HCT116 (cell line): Measurements from ENCODE around the gene RNF39. TPM values are rescaled to one million over a fixed set of nuclear protein-coding genes. Genes with fewer than 3 reads are reported as not detected.

Experiments used
- ATAC-seq: fragments of 200-7000 bp; cut with Tn5 transposase; 2 replicates; pipeline ENCODE4 v1.9.1; 2020; ENCODE audit warnings: mild to moderate bottlenecking, moderate library complexity
- BruUV-seq: library from RNA; stranded (reverse); fragments of 400-500 nt; replicated peaks from 2 replicates; lab custom pipeline; 2021; lab: Mats Ljungman, UMichigan
- CTCF ChIA-PET: fragments of 300-600 bp; sonication (Branson Sonifier 250); formaldehyde crosslinking; loops from one replicate; lab custom pipeline; 2021; ENCODE audit warnings: antibody characterized with exemption; lab: Charles Lee
- POLR2A ChIA-PET: fragments of 300-600, 350-600 bp; sonication (Branson Sonifier 250); formaldehyde crosslinking; loops from one replicate; lab custom pipeline; 2021; ENCODE audit warnings: antibody characterized with exemption; lab: Charles Lee
- RAD21 ChIA-PET, 2 experiments: fragments of 300-600 bp; sonication (Branson Sonifier 250); formaldehyde crosslinking; loops; one replicate each; lab custom pipeline; 2023; ENCODE audit warnings: low total read pairs in 2 of 2; ENCODE audit not compliant: uncharacterized antibody in 2 of 2, unreplicated experiment in 2 of 2, low non-redundant PET in 1 of 2; lab: Charles Lee
- DNase-seq: peaks from one replicate; pipeline ENCODE4 v3.0.0-alpha.2; 2010; ENCODE audit warnings: low read depth, low spot score
- H2AFZ ChIP-seq: fragments of 200-600 bp; shearing (Covaris generic), sonication (generic); 2 replicates; pipeline ENCODE4 v1.6.1; 2017; ENCODE audit warnings: low read depth, mixed run types, mixed read lengths, antibody characterized with exemption, low read length; ENCODE audit not compliant: poor library complexity, severe bottlenecking
- H3K27ac ChIP-seq: 2 replicates; pipeline ENCODE4 v1.5.1; 2012; ENCODE audit warnings: low read depth, low read length
- H3K27me3 ChIP-seq: fragments of 200-600 bp; sonication (generic); 2 replicates; pipeline ENCODE4 v1.6.1; 2016; ENCODE audit warnings: mixed run types, low read length, mixed read lengths; ENCODE audit not compliant: insufficient read depth
- H3K36me3 ChIP-seq, 2 experiments: fragments of 200-500 bp in 1 of 2; fragments of 200-600 bp in 1 of 2; sonication (Bioruptor generic) in 1 of 2; sonication (generic) in 1 of 2; 2 replicates each; pipeline versions ENCODE4 v1.5.1 to v1.6.1; 2014 to 2016; ENCODE audit warnings: low read length in 2 of 2, inconsistent platforms in 1 of 2, mixed read lengths in 1 of 2, mixed run types in 1 of 2; ENCODE audit not compliant: insufficient read depth in 2 of 2, control insufficient read depth in 1 of 2
- H3K4me1 ChIP-seq, 2 experiments: fragments of 200-600 bp in 1 of 2; sonication (generic) in 1 of 2; 2 replicates each; pipeline versions ENCODE4 v1.5.1 to v1.6.1; 2012 to 2017; ENCODE audit warnings: low read length in 2 of 2, inconsistent platforms in 1 of 2, mild to moderate bottlenecking in 1 of 2, mixed read lengths in 1 of 2, mixed run types in 1 of 2, moderate library complexity in 1 of 2; ENCODE audit not compliant: insufficient read depth in 2 of 2, control insufficient read depth in 1 of 2
- H3K4me2 ChIP-seq: fragments of 200-600 bp; sonication (generic); 2 replicates; pipeline ENCODE4 v1.6.1; 2017; ENCODE audit warnings: mixed run types, low read length, mixed read lengths
- H3K4me3 ChIP-seq, 2 experiments: fragments of 200-600 bp in 1 of 2; sonication (generic) in 1 of 2; replicated peaks in 1 of 2; 2 replicates each; pipeline ENCODE4 v1.5.1; 2011 to 2016; ENCODE audit warnings: low read length in 2 of 2, control low read depth in 1 of 2, low read depth in 1 of 2, mild to moderate bottlenecking in 1 of 2, mixed read lengths in 1 of 2, mixed run types in 1 of 2
- H3K79me2 ChIP-seq: fragments of 200-600 bp; sonication (generic); 2 replicates; pipeline ENCODE4 v1.6.1; 2017; ENCODE audit warnings: mild to moderate bottlenecking, mixed run types, low read length, moderate library complexity, mixed read lengths; ENCODE audit not compliant: insufficient read depth
- H3K9ac ChIP-seq: fragments of 200-600 bp; sonication (generic); 2 replicates; pipeline ENCODE4 v1.6.1; 2016; ENCODE audit warnings: low read length, mixed read lengths
- H3K9me2 ChIP-seq: fragments of 200-600 bp; sonication (generic), shearing (Covaris generic); 2 replicates; pipeline ENCODE4 v1.6.1; 2017; ENCODE audit warnings: mixed run types, mild to moderate bottlenecking, moderate library complexity; ENCODE audit not compliant: insufficient read depth
- H3K9me3 ChIP-seq, 2 experiments: fragments of 200-500 bp in 1 of 2; fragments of 200-600 bp in 1 of 2; sonication (Bioruptor generic) in 1 of 2; sonication (generic) in 1 of 2; 2 replicates each; pipeline ENCODE4 v1.6.1; 2014 to 2017; ENCODE audit warnings: low read length in 2 of 2, mixed read lengths in 2 of 2, inconsistent platforms in 1 of 2, low read depth in 1 of 2, mild to moderate bottlenecking in 1 of 2, mixed run types in 1 of 2, moderate library complexity in 1 of 2; ENCODE audit not compliant: control insufficient read depth in 1 of 2, insufficient read depth in 1 of 2
- H4K20me1 ChIP-seq: fragments of 200-600 bp; sonication (generic), shearing (Covaris generic); 2 replicates; pipeline ENCODE4 v1.6.1; 2017; ENCODE audit warnings: mixed run types, mild to moderate bottlenecking, moderate library complexity; ENCODE audit not compliant: insufficient read depth
- CBX3 ChIP-seq: IDR thresholded peaks from 2 replicates; pipeline ENCODE4 v1.6.1; 2012; ENCODE audit warnings: low read depth
- EZH2phosphoT487 ChIP-seq: fragments of 200-600 bp; IDR thresholded peaks from 2 replicates; pipeline ENCODE4 v1.6.1; 2018; ENCODE audit warnings: antibody characterized with exemption, borderline replicate concordance
- FOSL1 ChIP-seq: IDR thresholded peaks from 2 replicates; pipeline ENCODE4 v1.6.1; 2012; ENCODE audit warnings: low read depth
- JUND ChIP-seq: IDR thresholded peaks from 2 replicates; pipeline ENCODE4 v1.6.1; 2012
- POLR2AphosphoS5 ChIP-seq: IDR thresholded peaks from 2 replicates; pipeline ENCODE4 v1.6.1; 2011; ENCODE audit warnings: mild to moderate bottlenecking, low read depth, low read length, moderate library complexity
- RAD21 ChIP-seq: IDR thresholded peaks from 2 replicates; pipeline ENCODE4 v1.6.1; 2012; ENCODE audit warnings: low read depth, mild to moderate bottlenecking
- SP1 ChIP-seq: IDR thresholded peaks from 2 replicates; pipeline ENCODE4 v1.6.1; 2012; ENCODE audit warnings: low read depth
- SRF ChIP-seq: IDR thresholded peaks from 2 replicates; pipeline ENCODE4 v1.6.1; 2012; ENCODE audit warnings: low read depth
- ZFX ChIP-seq: fragments of 450-650 bp; IDR thresholded peaks from 2 replicates; pipeline ENCODE4 v1.6.1; 2017
- intact Hi-C: fragments of 100-400 bp; cut with micrococcal nuclease; formaldehyde crosslinking; loops from 2 replicates; pipeline ENCODE4 v1.10.0; 2022
- total RNA-seq: library from RNA; stranded (reverse); gene quantifications from one replicate; pipeline ENCODE4 v1.2.1, GENCODE V29; 2021; ENCODE audit not compliant: unreplicated experiment
- TF ChIP-seq, protein P1 (sequence below), 3 experiments: fragments of 200-600 bp in 1 of 3; sonication (generic) in 1 of 3; IDR thresholded peaks in 2 of 3; conservative IDR thresholded peaks in 1 of 3; 2 replicates each; pipeline ENCODE4 v1.5.1; 2012 to 2017; ENCODE audit warnings: low read depth in 2 of 3, low read length in 2 of 3, antibody characterized with exemption in 1 of 3, borderline replicate concordance in 1 of 3, control low read depth in 1 of 3, mild to moderate bottlenecking in 1 of 3, mixed read lengths in 1 of 3, mixed run types in 1 of 3, moderate library complexity in 1 of 3; ENCODE audit not compliant: insufficient read depth in 1 of 3
- TF ChIP-seq, protein P2 (sequence below): IDR thresholded peaks from 2 replicates; pipeline ENCODE4 v1.6.1; 2012
- TF ChIP-seq, protein P3 (sequence below): IDR thresholded peaks from 2 replicates; pipeline ENCODE4 v1.6.1; 2012
- TF ChIP-seq, protein P4 (sequence below): IDR thresholded peaks from 2 replicates; pipeline ENCODE4 v1.6.1; 2011; ENCODE audit warnings: mild to moderate bottlenecking, low read length, moderate library complexity; ENCODE audit not compliant: insufficient replicate concordance; ENCODE audit errors: extremely low read depth

RNF39 gene
- total RNA-seq, 1 experiment from 2014 or later: 0.22 TPM

DNA sequence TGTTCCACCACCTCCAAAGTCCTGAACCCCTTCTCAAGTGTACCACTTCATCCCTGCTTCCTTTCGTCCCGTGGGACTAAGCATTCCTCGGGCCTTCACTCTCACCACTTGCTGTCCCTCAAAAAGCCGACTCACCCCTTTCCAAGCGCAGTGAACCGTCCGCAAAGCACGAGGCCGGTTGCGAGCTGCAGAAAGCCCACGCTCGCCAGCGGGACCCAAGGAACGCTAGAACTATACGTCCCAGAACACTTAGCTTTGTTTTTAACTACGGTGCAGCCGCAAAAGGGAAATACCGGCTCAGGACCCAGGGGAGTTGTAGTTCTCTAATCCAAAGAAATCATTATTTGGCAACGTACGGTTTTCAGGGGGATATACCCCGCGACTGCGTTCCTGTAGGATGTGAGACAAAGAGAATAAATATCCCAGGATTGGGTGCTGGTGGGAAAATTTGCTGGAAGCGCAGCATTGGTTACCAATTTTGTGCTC is 14.9 kb downstream of the RNF39 start:
- Histone ChIP-seq H3K4me3 (peak overlapping the region; percentile 93 to 100), H3K27ac (peak overlapping the region; percentile 62), H3K4me2 (peak overlapping the region; percentile 96), H4K20me1 (no peaks in the 10 kb centered on the region), H2AFZ (peak overlapping the region; percentile 55), H3K4me1 (peaks cover 10 to 15% of the 10 kb centered on the region in 2 experiments; a peak in 3 of 4 replicates), H3K9me3 (no peaks in the 10 kb centered on the region), H3K27me3 (no peaks in the 10 kb centered on the region), H3K9ac (peak overlapping the region; percentile 97), H3K36me3 (peaks cover 0 to 13% of the 10 kb centered on the region in 2 experiments; a peak in 3 of 4 replicates), H3K79me2 (peaks cover 41% of the 10 kb centered on the region), H3K9me2 (no peaks in the 10 kb centered on the region)
- RAD21 ChIA-PET: no interaction called here
- intact Hi-C loops: no loop called here
- TSS peak; percentile 84 for BruUV-seq
- POLR2A ChIA-PET: interaction anchor here (0.9 to 2.3 kb wide), 3 partner anchors 31 to 106 kb away, joined by 3 to 6 read pairs (median 4); no protein-coding TSS in a partner anchor
- TF ChIP-seq ZFX (no peak), RAD21 (0 out of 2 replicates have a peak, but pooled peaks have one; percentile 15)
- CTCF ChIA-PET: interaction anchor here (1.6 kb wide), 1 partner anchor 127 kb away, joined by 3 read pairs; no protein-coding TSS in a partner anchor
- ATAC-seq (peak; percentile 16), DNase-seq (no peak)

DNA sequence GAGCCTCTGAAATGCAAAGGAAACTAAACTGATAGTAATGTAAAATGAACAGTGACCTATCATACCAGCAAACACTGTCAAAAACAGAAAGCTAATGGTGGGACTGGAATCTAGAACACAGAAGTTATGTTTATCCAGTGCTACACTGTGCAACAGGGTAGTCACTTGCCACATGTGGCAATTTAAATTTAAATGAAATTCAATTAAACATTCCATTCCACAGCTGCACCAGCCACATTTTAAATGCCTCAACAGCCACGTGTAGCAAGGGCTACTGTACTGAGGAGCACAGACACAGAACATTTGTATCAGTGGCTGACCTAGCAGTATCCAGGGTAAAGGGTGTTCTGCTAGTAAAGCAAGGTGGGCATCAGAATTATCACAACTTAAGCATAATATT is 20.1 kb downstream of the RNF39 start:
- Histone ChIP-seq H2AFZ (no peak overlapping the region), H3K4me3 (no peak overlapping the region), H4K20me1 (no peaks in the 10 kb centered on the region), H3K4me2 (no peak overlapping the region), H3K36me3 (no peaks in the 10 kb centered on the region; a peak in 1 of 4 replicates), H3K79me2 (peaks cover 11% of the 10 kb centered on the region), H3K27me3 (no peaks in the 10 kb centered on the region), H3K9me3 (no peaks in the 10 kb centered on the region), H3K9ac (no peak overlapping the region), H3K27ac (no peak overlapping the region), H3K9me2 (no peaks in the 10 kb centered on the region), H3K4me1 (peaks cover 7% of the 10 kb centered on the region in 2 experiments; a peak in 3 of 4 replicates)
- CTCF ChIA-PET: no interaction called here
- no peak for ATAC-seq
- POLR2A ChIA-PET: no interaction called here
- intact Hi-C loops: no loop called here
- RAD21 ChIA-PET: no interaction called here
- no TSS peak for BruUV-seq
- DNase-seq: no peak
- TF ChIP-seq, protein P1, sequence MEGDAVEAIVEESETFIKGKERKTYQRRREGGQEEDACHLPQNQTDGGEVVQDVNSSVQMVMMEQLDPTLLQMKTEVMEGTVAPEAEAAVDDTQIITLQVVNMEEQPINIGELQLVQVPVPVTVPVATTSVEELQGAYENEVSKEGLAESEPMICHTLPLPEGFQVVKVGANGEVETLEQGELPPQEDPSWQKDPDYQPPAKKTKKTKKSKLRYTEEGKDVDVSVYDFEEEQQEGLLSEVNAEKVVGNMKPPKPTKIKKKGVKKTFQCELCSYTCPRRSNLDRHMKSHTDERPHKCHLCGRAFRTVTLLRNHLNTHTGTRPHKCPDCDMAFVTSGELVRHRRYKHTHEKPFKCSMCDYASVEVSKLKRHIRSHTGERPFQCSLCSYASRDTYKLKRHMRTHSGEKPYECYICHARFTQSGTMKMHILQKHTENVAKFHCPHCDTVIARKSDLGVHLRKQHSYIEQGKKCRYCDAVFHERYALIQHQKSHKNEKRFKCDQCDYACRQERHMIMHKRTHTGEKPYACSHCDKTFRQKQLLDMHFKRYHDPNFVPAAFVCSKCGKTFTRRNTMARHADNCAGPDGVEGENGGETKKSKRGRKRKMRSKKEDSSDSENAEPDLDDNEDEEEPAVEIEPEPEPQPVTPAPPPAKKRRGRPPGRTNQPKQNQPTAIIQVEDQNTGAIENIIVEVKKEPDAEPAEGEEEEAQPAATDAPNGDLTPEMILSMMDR (IDR thresholded peaks at IDR 0.05 in 2 of 3, conservative IDR thresholded peaks at IDR 0.05 in 1 of 3; ENCODE audit: borderline replicate concordance in 1 of 3, insufficient read depth in 1 of 3, low read depth in 2 of 3, low read length in 2 of 3): no peak
- no peak for TF ChIP-seq FOSL1
- TF ChIP-seq JUND: no peak
- no peak for TF ChIP-seq CBX3
- TF ChIP-seq, protein P2, sequence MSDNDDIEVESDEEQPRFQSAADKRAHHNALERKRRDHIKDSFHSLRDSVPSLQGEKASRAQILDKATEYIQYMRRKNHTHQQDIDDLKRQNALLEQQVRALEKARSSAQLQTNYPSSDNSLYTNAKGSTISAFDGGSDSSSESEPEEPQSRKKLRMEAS: no peak
- TF ChIP-seq, protein P3, sequence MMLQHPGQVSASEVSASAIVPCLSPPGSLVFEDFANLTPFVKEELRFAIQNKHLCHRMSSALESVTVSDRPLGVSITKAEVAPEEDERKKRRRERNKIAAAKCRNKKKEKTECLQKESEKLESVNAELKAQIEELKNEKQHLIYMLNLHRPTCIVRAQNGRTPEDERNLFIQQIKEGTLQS: no peak
- no peak for TF ChIP-seq EZH2phosphoT487
- no peak for TF ChIP-seq SRF
- TF ChIP-seq, protein P4, sequence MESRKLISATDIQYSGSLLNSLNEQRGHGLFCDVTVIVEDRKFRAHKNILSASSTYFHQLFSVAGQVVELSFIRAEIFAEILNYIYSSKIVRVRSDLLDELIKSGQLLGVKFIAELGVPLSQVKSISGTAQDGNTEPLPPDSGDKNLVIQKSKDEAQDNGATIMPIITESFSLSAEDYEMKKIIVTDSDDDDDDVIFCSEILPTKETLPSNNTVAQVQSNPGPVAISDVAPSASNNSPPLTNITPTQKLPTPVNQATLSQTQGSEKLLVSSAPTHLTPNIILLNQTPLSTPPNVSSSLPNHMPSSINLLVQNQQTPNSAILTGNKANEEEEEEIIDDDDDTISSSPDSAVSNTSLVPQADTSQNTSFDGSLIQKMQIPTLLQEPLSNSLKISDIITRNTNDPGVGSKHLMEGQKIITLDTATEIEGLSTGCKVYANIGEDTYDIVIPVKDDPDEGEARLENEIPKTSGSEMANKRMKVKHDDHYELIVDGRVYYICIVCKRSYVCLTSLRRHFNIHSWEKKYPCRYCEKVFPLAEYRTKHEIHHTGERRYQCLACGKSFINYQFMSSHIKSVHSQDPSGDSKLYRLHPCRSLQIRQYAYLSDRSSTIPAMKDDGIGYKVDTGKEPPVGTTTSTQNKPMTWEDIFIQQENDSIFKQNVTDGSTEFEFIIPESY: no peak
- TF ChIP-seq SP1: no peak
- TF ChIP-seq POLR2AphosphoS5: no peak
